GM18909 (cell line): Measurements from ENCODE around the gene BRD1.
"Not testable (repeated sequence)": the region's sequence is repeated elsewhere in the genome, so short reads cannot be mapped to it uniquely, and the experiment has no call there.

Experiments
- ATAC-seq: cut with Tn5 transposase; IDR thresholded peaks from one replicate; pipeline ENCODE4 v1.9.1; 2021; ENCODE audit warnings: mild to moderate bottlenecking; ENCODE audit not compliant: unreplicated experiment, poor library complexity

Gene BRD1

DNA sequence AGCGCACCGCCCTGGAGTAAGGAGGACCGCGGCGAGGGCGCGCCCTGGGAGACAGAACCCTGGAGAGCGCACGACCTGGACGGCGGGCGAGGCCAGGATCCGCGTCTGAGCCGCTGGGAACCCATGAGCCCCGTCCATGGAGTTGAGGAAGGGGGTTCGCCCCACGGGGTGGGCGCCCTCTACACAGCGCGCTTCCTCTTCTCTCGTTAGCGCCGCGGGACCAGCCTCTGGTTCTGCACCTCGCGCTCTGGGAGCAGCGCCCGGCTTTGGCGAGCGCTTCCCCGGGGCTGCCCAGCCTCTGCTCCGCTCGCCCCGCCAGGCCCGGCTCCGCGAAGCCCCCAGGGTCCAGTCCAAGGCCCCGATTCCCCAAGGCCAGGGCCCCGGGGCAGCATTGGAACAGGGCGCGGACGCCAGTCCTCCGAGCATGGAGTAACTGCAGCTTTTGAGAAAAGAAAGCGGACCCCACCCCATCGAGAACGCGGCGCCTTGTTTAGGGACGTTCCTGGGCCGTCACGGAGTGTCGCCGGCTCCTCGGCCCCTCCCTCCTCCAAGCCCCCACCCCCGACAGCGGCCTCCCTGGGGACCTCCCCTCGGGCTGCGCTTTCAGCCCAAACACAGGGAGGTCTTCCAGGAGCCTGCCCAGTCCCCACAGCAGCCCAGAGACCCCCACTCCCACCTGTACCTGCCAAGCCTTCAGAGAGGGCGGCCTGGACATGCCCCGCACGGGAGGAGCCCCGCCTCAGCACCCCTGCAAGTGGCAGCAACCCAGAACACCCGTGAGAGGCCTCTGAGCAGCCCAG is 56.2 kb downstream of the BRD1 start:
- ATAC-seq, result no peak

- no peak for ATAC-seq
These were observed 57.0 kb downstream of the BRD1 start for GRCh38 chr22:49770547-49771265.

DNA sequence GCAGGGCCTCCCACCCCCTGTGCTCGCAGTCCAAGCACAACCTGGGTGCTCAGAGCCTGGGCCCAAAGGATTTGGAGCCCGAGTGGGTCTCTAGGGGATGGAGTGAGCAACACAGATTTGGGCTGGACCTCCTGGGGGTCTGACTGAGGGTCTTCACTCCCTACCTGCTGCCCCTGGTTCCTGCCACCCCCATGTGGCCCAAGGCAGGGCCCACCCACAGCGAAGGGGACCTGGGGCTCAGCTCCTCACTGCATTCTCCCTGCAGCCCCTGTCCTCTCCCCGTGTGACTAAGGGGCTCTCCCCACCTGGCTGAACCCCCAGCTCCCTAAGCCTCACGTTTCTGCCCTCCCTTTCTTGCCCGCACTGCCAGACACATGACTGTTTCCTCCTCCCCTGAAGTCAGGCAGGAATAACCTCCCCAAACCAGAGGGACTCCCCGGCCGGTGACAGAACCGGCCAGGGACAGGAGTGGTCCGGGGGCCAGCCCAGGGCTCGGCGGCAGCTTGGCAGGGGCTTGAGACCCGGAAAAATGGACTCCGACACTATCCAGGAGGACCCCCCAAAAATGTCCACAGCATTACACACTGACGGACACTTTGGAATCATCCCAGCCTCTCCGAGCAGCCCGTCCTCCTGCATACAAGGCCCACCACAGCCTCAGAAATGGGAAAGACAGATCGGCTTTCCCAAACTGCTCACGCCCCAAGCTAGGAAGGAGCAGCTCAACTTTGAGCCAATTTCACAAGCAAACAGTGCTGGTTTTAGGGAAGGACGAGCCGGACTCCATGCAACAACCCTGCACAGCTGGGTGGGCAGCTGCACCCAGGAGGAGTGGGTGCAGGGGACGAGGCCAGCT is 57.8 kb downstream of the BRD1 start:
- ATAC-seq, result no peak

DNA sequence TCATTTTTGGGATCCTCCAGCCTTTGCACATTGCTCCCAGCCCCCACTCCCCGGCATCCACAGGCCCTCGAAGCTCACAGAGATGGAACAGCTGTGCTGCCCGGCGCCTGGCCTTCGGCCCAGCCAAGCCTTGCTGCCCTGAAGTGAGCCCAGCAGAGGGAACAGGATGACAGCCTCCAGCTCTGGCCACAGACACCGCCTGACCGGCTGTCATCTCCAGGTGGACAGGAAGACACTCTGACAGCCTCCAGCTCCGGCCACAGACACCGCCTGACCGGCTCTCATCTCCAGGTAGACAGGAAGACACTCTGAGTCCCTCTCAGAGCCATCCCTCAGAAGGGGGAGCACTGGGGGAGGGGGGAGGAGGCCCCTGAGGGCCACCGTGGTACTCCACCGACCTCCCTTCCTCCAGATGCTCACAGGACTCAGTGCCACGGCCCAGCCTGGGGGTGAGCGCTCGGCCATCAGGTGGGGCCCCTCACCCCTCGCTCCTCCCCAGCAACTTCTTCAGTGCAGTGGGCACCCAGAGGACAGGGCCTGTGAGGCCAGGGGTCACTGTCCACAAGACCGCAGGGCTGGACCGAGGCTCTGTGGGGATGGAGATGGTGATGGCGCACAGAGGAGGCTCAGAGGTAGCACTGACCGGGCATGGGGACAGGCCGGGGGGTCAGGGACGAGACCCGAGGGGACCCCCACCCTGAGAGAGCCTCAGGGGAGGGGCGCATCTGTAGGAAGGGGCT is 58.6 kb downstream of the BRD1 start:
- ATAC-seq, result no peak

GRCh38 chr22:49768077-49768910 is 59.4 kb downstream of the BRD1 start:
- no peak for ATAC-seq

- no peak for ATAC-seq
These were observed 60.2 kb downstream of the BRD1 start for GRCh38 chr22:49767355-49768062.

DNA sequence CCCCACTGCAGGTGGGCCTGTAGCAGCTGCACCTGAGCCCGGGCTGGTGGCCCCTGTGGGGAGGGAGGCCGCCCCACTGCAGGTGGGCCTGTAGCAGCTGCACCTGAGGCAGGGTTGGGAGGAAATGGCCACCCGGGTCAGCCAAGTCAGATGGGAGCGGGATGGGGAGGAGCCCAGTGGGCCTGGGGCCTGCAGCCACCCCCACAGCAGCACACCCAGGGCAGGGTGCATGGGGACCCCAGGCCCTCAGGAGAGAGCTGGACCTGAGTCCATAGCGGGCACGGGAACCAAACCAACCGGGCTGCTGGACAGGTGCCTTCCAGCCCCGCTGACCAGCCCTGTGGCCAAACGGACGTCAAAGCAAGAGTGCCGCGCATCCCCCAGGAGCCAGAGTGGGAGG is 61.7 kb downstream of the BRD1 start:
- no peak for ATAC-seq

GRCh38 chr22:49765091-49765771 is 62.4 kb downstream of the BRD1 start:
- no peak for ATAC-seq

GRCh38 chr22:49764127-49764581 is 63.5 kb downstream of the BRD1 start:
- no peak for ATAC-seq

DNA sequence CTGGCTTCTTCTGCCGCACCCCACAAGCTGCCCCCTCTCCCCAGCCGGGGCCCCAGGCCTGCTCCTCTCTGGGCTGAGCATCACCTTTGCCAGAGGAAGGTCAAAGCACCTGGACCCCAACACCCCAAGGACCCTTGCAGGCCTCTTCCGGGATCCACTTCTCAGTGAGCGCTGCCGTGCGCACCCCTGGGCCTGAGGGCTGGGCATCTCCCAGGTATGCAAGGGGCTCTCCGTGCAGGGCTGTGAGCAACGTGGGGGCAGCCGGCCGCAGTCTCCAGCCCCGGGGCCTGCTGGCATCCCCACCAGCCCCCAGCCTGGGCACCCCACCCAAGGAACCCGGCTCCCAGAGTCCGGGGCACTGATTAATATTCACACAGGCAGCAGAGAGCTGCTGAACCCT is 64.0 kb downstream of the BRD1 start:
- no peak for ATAC-seq

- no peak for ATAC-seq
These were observed 64.5 kb downstream of the BRD1 start for GRCh38 chr22:49763138-49763537.

DNA sequence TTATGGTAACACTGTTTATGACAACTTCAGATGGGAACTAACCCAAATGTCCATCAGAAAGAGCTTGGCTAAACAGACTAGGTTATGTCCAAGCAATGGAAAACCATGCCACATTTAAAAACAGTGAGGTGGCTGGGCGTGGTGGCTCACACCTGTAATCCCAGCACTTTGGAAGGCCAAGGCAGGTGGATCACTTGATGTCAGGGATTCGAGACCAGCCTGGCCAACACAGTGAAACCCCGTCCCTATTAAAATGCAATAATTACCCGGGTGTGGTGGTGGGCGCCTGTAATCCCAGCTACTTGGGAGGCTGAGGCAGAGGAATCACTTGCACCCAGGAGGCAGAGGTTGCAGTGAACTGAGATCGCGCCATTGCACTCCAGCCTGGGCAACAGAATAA is 65.1 kb downstream of the BRD1 start:
- ATAC-seq, result not testable (repeated sequence)

DNA sequence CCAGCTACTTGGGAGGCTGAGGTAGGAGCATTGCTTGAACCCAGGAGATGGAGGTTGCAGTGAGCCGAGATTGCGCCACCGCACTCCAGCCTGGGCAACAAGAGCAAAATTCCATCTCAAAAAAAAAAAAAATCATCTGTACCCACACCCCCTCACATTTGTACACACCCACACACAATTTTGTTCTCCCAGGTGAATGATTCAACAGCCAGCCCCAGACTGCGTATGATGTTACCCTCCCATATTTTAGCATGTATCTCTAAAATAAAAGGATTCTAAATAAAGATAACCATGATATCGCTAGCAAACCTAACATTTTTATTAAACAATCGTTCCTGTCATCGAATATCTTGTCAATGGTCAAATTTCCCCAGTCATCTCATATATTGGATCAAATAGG is 65.8 kb downstream of the BRD1 start:
- no peak for ATAC-seq

GRCh38 chr22:49760630-49761571 is 66.8 kb downstream of the BRD1 start:
- ATAC-seq, result peak; percentile 66

- ATAC-seq, result no peak
These were observed 67.4 kb downstream of the BRD1 start for GRCh38 chr22:49760280-49760629.

GRCh38 chr22:49756676-49757075 is 71.0 kb downstream of the BRD1 start:
- ATAC-seq, result no peak

DNA sequence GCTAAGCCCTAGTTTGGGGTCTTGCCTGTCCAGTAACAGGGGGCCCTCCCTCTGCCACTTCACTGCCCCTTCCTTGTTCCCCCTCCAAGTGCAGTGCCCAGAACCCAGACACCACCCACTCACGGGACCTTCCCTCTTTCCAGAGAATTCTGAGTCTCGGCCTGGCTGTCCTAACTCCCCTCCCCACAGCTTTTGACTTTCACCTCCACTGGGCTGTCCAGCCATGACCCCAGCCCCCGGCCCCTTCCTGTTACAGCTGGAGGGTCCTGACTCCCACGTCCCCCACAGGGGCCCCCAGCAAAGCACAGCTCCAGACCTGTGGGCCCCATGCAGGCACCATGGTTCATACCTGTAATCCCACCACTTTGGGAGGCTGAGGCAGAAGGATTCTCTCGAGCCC is 71.5 kb downstream of the BRD1 start:
- no peak for ATAC-seq
